Endometrium (tissue), 2 donors: ENCODE measurements around the gene MLIP.
"Not testable (repeated sequence)": the region's sequence is repeated elsewhere in the genome, so short reads cannot be mapped to it uniquely, and the experiment has no call there.

Experiments used
- FAIRE-seq: peaks from 2 replicates; lab custom pipeline; 2012; peaks lifted over from hg19 to GRCh38; lab: Jason Lieb, UNC
- donor health status: control.
- donor health status: control.

The MLIP gene

GRCh38 chr6:54111341-54112045 lies at the start of gene MLIP:
TSS of gene MLIP (plus strand) at chr6:54111443. CDS start at chr6:54111480, 37 bp downstream.
- no peak for FAIRE-seq

GRCh38 chr6:54063228-54063539 lies 48.1 kb upstream of the MLIP start:
- FAIRE-seq = no peak

- FAIRE-seq = no peak
Observed at GRCh38 chr6:54068694-54069093, 42.5 kb upstream of the MLIP start.

GRCh38 chr6:54070025-54070424 lies 41.2 kb upstream of the MLIP start:
- no peak for FAIRE-seq

GRCh38 chr6:54071821-54072340 lies 39.4 kb upstream of the MLIP start:
- FAIRE-seq = no peak

- FAIRE-seq = no peak
Observed at GRCh38 chr6:54072635-54073313, 38.5 kb upstream of the MLIP start.

GRCh38 chr6:54073487-54073886 lies 37.8 kb upstream of the MLIP start:
- no peak for FAIRE-seq

- no peak for FAIRE-seq
Observed at GRCh38 chr6:54074109-54074508, 37.1 kb upstream of the MLIP start.

- FAIRE-seq = no peak
Observed at GRCh38 chr6:54074578-54075195, 36.6 kb upstream of the MLIP start.

- no peak for FAIRE-seq
Observed at GRCh38 chr6:54076159-54076789, 35.0 kb upstream of the MLIP start.

- FAIRE-seq = not testable (repeated sequence)
Observed at GRCh38 chr6:54081499-54081898, 29.7 kb upstream of the MLIP start.

- FAIRE-seq = no peak
Observed at GRCh38 chr6:54083287-54083686, 28.0 kb upstream of the MLIP start.

- FAIRE-seq = no peak
Observed at GRCh38 chr6:54084231-54084630, 27.0 kb upstream of the MLIP start.

GRCh38 chr6:54085047-54085446 lies 26.2 kb upstream of the MLIP start:
- FAIRE-seq = no peak

GRCh38 chr6:54085541-54085940 lies 25.7 kb upstream of the MLIP start:
- no peak for FAIRE-seq

- FAIRE-seq = no peak
Observed at GRCh38 chr6:54086439-54086838, 24.8 kb upstream of the MLIP start.

- FAIRE-seq = no peak
Observed at GRCh38 chr6:54087721-54088120, 23.5 kb upstream of the MLIP start.

- FAIRE-seq = no peak
Observed at GRCh38 chr6:54093326-54093948, 17.8 kb upstream of the MLIP start.

GRCh38 chr6:54094293-54094692 lies 16.9 kb upstream of the MLIP start:
- FAIRE-seq = no peak

GRCh38 chr6:54094786-54095185 lies 16.5 kb upstream of the MLIP start:
- FAIRE-seq = no peak

GRCh38 chr6:54095723-54096122 lies 15.5 kb upstream of the MLIP start:
- FAIRE-seq = no peak

- no peak for FAIRE-seq
Observed at GRCh38 chr6:54096811-54097210, 14.4 kb upstream of the MLIP start.
